ENCODE measurements around the gene C21orf58. TPM values are rescaled to one million over a fixed set of nuclear protein-coding genes. Genes with fewer than 3 reads are reported as not detected.

Gene C21orf58
- total and polyA plus RNA-seq, 2 experiments from 2014 or later = 3.7 to 4.2 TPM

DNA sequence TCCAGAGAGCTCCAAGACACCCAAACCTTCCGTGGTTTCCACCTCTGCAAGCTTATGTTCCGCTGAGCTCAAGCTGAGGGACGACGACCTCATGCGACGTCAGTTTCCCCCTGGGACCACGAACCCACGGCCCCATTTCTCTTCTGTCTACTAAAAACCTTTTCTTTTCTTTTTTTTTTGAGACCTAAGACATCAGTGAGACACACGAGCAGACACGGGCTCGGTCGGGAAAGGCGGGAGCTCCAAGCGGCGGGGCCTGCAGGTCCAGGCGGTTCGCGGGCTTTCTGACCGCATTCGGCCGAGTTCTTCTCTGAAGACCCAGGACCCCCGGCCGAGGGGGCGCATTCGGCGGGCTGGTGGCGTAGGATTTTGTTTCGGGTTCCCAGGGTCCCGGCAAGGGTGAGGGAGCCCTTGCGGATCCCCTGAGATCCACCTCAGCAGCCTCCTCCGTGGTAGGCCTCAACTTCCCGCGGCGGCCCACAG is 402 bp downstream of the C21orf58 start:
- 1 to 2% methylated on average over 33 of the region's 34 CpGs for WGBS, 2 experiments (ENCODE audit: low coverage in 1 of 2, low lambda C conversion rate in 2 of 2, missing lambda C conversion rate in 2 of 2)
- peak overlapping the region; percentile 76 for H2AFZ ChIP-seq
- H3K9me3 ChIP-seq (ENCODE audit: low read depth) = no peaks in the 10 kb centered on the region
- in situ Hi-C loops (cut with MboI) = no loop called here
- H3K27me3 ChIP-seq (replicated peaks; ENCODE audit: insufficient read depth) = no peaks in the 10 kb centered on the region
- no peak for TF ChIP-seq EZH2 (IDR thresholded peaks at IDR 0.05; ENCODE audit: insufficient read depth, poor library complexity, severe bottlenecking)
- no peak for TF ChIP-seq EZH2phosphoT487 (IDR thresholded peaks at IDR 0.05; ENCODE audit: insufficient read depth, low read depth)
- no peaks in the 10 kb centered on the region for H4K20me1 ChIP-seq (ENCODE audit: insufficient read depth)
- peak overlapping the region; percentile 81 for H3K4me2 ChIP-seq (ENCODE audit: unreplicated experiment)
- H3F3A ChIP-seq (ENCODE audit: insufficient read depth) = peaks cover 13% of the 10 kb centered on the region
- H3K79me2 ChIP-seq (ENCODE audit: insufficient read depth) = peaks cover 74% of the 10 kb centered on the region
- H3K36me3 ChIP-seq (ENCODE audit: low read depth) = no peaks in the 10 kb centered on the region
- peak overlapping the region; percentile 91 for H3K4me3 ChIP-seq
- peaks cover 19% of the 10 kb centered on the region for H3K4me1 ChIP-seq (ENCODE audit: insufficient read depth)
- no peaks in the 10 kb centered on the region for H3K9me2 ChIP-seq (ENCODE audit: insufficient read depth)
- H3K27ac ChIP-seq = peak overlapping the region; percentile 42
- peak overlapping the region; percentile 96 for H3K9ac ChIP-seq
- DNase-seq = peak; percentile 60

DNA sequence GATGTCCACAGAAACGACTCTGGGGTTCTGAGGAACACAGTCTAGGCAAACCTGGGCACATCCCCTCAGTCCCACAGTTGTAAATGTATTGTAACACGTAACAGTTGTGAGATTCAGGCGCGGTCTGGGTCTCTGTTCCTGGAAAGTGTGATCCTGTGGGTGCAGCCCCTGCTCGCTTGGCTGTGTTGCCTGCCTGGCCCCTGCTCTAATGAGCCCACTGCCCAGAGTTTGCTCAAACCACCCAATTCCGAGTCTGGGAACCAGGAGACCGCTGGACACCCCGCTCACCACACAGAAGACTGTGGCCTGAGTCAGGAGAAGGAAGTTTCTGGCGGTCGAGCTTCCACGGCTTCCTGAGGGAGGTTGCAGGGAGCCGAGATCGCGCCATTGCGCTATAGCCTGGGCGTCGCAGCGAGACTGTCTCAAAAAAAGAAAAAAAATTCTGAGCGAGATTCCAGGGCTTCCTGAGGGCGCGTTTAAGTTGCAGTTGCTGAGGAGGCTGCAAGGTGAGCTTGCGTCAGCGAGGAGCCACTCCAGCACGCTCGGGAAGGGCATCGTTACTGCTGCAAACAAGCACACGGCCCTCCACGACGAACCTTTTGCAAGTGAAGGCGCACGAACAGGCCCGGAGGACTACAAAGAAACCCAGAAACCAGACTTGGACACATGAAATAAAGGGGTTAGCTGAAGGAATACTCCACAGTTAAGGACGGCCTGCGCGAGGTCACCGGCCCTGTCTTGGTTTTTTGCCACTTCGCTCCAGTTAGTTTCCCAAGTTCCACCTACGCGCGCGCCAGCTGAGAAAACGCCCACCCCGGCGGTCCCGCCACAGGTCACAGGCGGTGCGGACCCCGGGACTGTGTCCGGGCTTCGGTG is 1.1 kb downstream of the C21orf58 start:
- WGBS, 2 experiments (ENCODE audit: low coverage in 1 of 2, low lambda C conversion rate in 2 of 2, missing lambda C conversion rate in 2 of 2) = 7% methylated on average over 49 to 50 of the region's 50 CpGs
- H3K79me2 ChIP-seq (ENCODE audit: insufficient read depth) = peaks cover 67% of the 10 kb centered on the region

DNA sequence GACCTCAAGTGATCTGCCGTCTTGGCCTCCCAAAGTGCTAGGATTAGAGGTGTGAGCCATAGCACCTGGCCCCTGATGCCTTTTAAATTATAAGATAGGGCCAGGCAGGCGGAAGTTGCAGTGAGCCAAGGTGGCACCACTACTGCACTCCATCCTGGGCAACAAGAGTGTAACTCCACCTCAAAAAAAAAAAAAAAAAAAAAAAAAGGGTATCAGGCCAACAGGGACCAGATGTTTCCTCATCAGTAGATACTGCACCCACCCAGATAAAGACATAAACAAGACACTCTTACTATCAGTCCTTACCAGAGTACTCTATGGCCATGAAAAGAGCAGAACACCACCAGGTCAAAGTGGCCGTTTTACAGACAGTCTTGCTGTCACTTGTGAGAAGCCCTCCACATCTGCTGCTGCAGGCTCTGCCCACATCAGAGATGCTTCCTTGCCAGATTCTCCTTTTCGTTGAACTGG is 3.3 kb downstream of the C21orf58 start:
- peaks cover 45% of the 10 kb centered on the region for H3K79me2 ChIP-seq (ENCODE audit: insufficient read depth)
- no peak for TF ChIP-seq EZH2phosphoT487 (IDR thresholded peaks at IDR 0.05; ENCODE audit: insufficient read depth, low read depth)
- no peak for TF ChIP-seq EZH2 (IDR thresholded peaks at IDR 0.05; ENCODE audit: insufficient read depth, poor library complexity, severe bottlenecking)
- no peaks in the 10 kb centered on the region for H3K9me3 ChIP-seq (ENCODE audit: low read depth)
- in situ Hi-C loops (cut with MboI) = no loop called here
- no peak overlapping the region for H2AFZ ChIP-seq
- H3K27me3 ChIP-seq (replicated peaks; ENCODE audit: insufficient read depth) = no peaks in the 10 kb centered on the region
- no peak overlapping the region for H3K9ac ChIP-seq
- DNase-seq = no peak
- H3K4me2 ChIP-seq (ENCODE audit: unreplicated experiment) = no peak overlapping the region
- no peaks in the 10 kb centered on the region for H3K9me2 ChIP-seq (ENCODE audit: insufficient read depth)
- H3K36me3 ChIP-seq (ENCODE audit: low read depth) = no peaks in the 10 kb centered on the region
- H4K20me1 ChIP-seq (ENCODE audit: insufficient read depth) = no peaks in the 10 kb centered on the region
- H3F3A ChIP-seq (ENCODE audit: insufficient read depth) = peaks cover 2% of the 10 kb centered on the region
- WGBS, 2 experiments (ENCODE audit: low coverage in 1 of 2, low lambda C conversion rate in 2 of 2, missing lambda C conversion rate in 2 of 2) = 47 to 49% methylated on average over 4 of the region's 4 CpGs
- H3K4me3 ChIP-seq = no peak overlapping the region
- H3K4me1 ChIP-seq (ENCODE audit: insufficient read depth) = peaks cover 8% of the 10 kb centered on the region
- H3K27ac ChIP-seq = no peak overlapping the region

More for the DNA sequence above, 1.1 kb downstream of the C21orf58 start:
- TF ChIP-seq EZH2phosphoT487 (IDR thresholded peaks at IDR 0.05; ENCODE audit: insufficient read depth, low read depth) (no peak), EZH2 (IDR thresholded peaks at IDR 0.05; ENCODE audit: insufficient read depth, poor library complexity, severe bottlenecking) (no peak)
- H3K9me3 ChIP-seq (ENCODE audit: low read depth) = no peaks in the 10 kb centered on the region
- in situ Hi-C loops (cut with MboI) = no loop called here
- peak overlapping the region; percentile 42 for H3K27ac ChIP-seq
- H3K36me3 ChIP-seq (ENCODE audit: low read depth) = no peaks in the 10 kb centered on the region
- peak overlapping the region; percentile 91 for H3K4me3 ChIP-seq
- peak overlapping the region; percentile 96 for H3K9ac ChIP-seq
- no peaks in the 10 kb centered on the region for H4K20me1 ChIP-seq (ENCODE audit: insufficient read depth)
- peak; percentile 77 for DNase-seq
- peak overlapping the region; percentile 81 for H3K4me2 ChIP-seq (ENCODE audit: unreplicated experiment)
- H2AFZ ChIP-seq = peak overlapping the region; percentile 76
- no peaks in the 10 kb centered on the region for H3K9me2 ChIP-seq (ENCODE audit: insufficient read depth)
- H3K27me3 ChIP-seq (replicated peaks; ENCODE audit: insufficient read depth) = no peaks in the 10 kb centered on the region
- H3K4me1 ChIP-seq (ENCODE audit: insufficient read depth) = peaks cover 19% of the 10 kb centered on the region
- H3F3A ChIP-seq (ENCODE audit: insufficient read depth) = peaks cover 13% of the 10 kb centered on the region

DNA sequence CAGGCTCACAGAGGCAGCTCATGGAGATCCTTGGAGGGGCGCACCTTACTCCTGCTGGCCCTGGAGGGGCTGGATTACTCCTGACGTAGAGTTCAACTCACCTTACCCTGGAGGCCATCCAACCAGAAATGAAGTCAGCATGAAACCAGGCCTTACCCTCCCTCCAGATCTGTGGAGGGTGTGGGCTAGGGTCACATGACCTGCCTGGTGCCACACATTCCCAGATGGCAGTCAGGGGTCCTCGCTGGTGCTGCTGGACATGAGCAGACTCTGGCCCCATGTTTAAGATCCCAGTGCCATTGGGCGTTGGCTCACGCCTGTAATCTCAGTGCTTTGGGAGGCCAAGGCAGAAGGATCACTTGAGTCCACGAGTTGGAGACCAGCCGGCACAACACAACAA is 4.5 kb downstream of the C21orf58 start:
- Histone ChIP-seq H3F3A (ENCODE audit: insufficient read depth) (no peaks in the 10 kb centered on the region), H3K36me3 (ENCODE audit: low read depth) (no peaks in the 10 kb centered on the region), H4K20me1 (ENCODE audit: insufficient read depth) (no peaks in the 10 kb centered on the region), H3K9me3 (ENCODE audit: low read depth) (no peaks in the 10 kb centered on the region), H3K9me2 (ENCODE audit: insufficient read depth) (no peaks in the 10 kb centered on the region), H3K4me1 (ENCODE audit: insufficient read depth) (peaks cover 8% of the 10 kb centered on the region), H3K79me2 (ENCODE audit: insufficient read depth) (peaks cover 42% of the 10 kb centered on the region), H3K27me3 (replicated peaks; ENCODE audit: insufficient read depth) (no peaks in the 10 kb centered on the region), H3K27ac (no peak overlapping the region), H3K4me3 (no peak overlapping the region), H3K9ac (no peak overlapping the region), H2AFZ (no peak overlapping the region), H3K4me2 (ENCODE audit: unreplicated experiment) (no peak overlapping the region)
- no peak for DNase-seq
- in situ Hi-C loops (cut with MboI) = no loop called here
- TF ChIP-seq EZH2 (IDR thresholded peaks at IDR 0.05; ENCODE audit: insufficient read depth, poor library complexity, severe bottlenecking) = no peak
- TF ChIP-seq EZH2phosphoT487 (IDR thresholded peaks at IDR 0.05; ENCODE audit: insufficient read depth, low read depth) = no peak
- WGBS, 2 experiments (ENCODE audit: low coverage in 1 of 2, low lambda C conversion rate in 2 of 2, missing lambda C conversion rate in 2 of 2) = 96 to 99% methylated on average over 7 of the region's 7 CpGs

Data from GM23248 (cell line).